H1 (cell line): Measurements from ENCODE around the gene RBM26.

Experiments used
- CEBPB ChIP-seq: IDR thresholded peaks from 2 replicates; pipeline ENCODE4 v1.6.1; 2012; ENCODE audit warnings: low read depth, low read length
- CTCF ChIP-seq, 3 experiments: IDR thresholded peaks; 1 replicate in 2 of 3; 2 replicates in 1 of 3; pipeline versions ENCODE4 v1.5.1 to v1.6.1; 2011; ENCODE audit warnings: low read length in 3 of 3, mild to moderate bottlenecking in 3 of 3, inconsistent platforms in 2 of 3, low read depth in 1 of 3, moderate library complexity in 1 of 3; ENCODE audit not compliant: insufficient read depth in 1 of 3; ENCODE audit errors: control extremely low read depth in 1 of 3
- EZH2 ChIP-seq: fragments of 200-600 bp; sonication (generic); IDR thresholded peaks from 2 replicates; pipeline ENCODE4 v1.7.1; 2012; ENCODE audit warnings: low read depth, mild to moderate bottlenecking, moderate library complexity, low read length, inconsistent platforms; ENCODE audit not compliant: severe bottlenecking
- JUND ChIP-seq: IDR thresholded peaks from 2 replicates; pipeline ENCODE4 v1.6.1; 2011; ENCODE audit warnings: mild to moderate bottlenecking, improper control_type of control experiment, low read length
- MAX ChIP-seq: IDR thresholded peaks from 2 replicates; pipeline ENCODE4 v1.6.1; 2012; ENCODE audit warnings: inconsistent platforms
- PHF8 ChIP-seq: fragments of 200-600 bp; sonication (generic); conservative IDR thresholded peaks from 2 replicates; pipeline ENCODE4 v1.7.1; 2012; ENCODE audit warnings: low read depth, mild to moderate bottlenecking, inconsistent platforms, low read length, moderate library complexity
- USF2 ChIP-seq: IDR thresholded peaks from 2 replicates; pipeline ENCODE4 v1.6.1; 2011; ENCODE audit warnings: low read length, improper control_type of control experiment

GRCh38 chr13:79442706-79443105, 36.7 kb upstream of the RBM26 start:
- TF ChIP-seq JUND (no peak), EZH2 (no peak), CTCF (IDR thresholded peaks at IDR 0.05; ENCODE audit: control extremely low read depth in 1 of 3, insufficient read depth in 1 of 3, low read depth in 1 of 3, low read length in 3 of 3) (no peak), MAX (no peak), USF2 (no peak), PHF8 (no peak), CEBPB (no peak)
